Tibial nerve (tissue), 3 donors: Measurements from ENCODE around the gene SNAP47.

Experiments
- CTCF ChIP-seq, 5 experiments: fragments of 200-600 bp in 3 of 5; fragments of 450-650 bp in 2 of 5; sonication (generic) in 3 of 5; IDR thresholded peaks; one replicate each; pipeline ENCODE4 v1.5.1; 2016 to 2019; ENCODE audit warnings: antibody characterized with exemption in 5 of 5, mild to moderate bottlenecking in 3 of 5, moderate library complexity in 2 of 5
- POLR2A ChIP-seq, 2 donors: fragments of 450-650 bp; IDR thresholded peaks; one replicate each; pipeline ENCODE4 v1.6.1; 2017; ENCODE audit warnings: antibody characterized with exemption in 2 of 2, mild to moderate bottlenecking in 2 of 2, moderate library complexity in 2 of 2

GRCh38 chr1:227769047-227769935 is 34.1 kb downstream of the SNAP47 start:
- TF ChIP-seq CTCF (IDR thresholded peaks at IDR 0.05), result no peak
- TF ChIP-seq POLR2A (IDR thresholded peaks at IDR 0.05), result no peak
